SW480 (cell line): ENCODE results near the gene SPPL3.

Source experiments
- DNase-seq: peaks from one replicate; pipeline ENCODE4 v3.0.0-alpha.2; 2016; ENCODE audit warnings: low spot score

The SPPL3 gene

GRCh38 chr12:120775862-120776552 lies 128.2 kb downstream of the SPPL3 start:
- no peak for DNase-seq

DNA sequence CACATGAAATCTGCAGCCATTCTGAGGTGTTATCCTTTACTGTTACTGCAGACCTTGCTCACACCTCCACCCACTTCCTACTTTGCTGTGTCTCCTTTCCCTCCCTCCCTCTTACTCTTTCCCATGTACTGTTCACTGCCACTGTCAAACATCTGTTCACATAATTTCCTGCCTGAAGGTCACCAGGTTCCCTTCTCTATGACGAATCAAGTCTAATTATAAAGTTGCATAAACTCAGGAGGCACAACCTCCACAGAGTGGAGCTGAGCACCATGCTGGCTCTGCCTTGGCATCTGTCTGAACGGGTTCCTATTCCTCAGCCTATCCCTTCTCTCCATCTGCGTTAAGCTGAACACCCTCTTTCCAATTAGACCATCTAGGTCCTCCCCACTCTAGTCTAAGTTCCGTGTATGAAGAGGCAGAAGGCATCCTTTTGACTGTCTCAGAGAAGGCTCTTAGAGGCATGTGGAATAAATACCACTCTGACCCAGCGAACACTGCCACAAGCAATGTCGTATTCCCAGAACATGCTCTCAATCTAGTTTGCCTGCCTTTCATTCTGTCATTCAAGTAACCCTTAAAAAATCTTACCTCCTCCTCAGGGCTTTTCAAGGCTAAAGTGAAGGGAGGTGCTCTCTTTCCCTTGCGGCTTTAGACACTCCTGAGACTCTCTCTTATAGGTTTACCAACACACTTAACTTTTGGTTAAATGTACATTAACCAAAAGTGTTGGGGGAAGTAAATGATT lies 129.8 kb downstream of the SPPL3 start:
- DNase-seq, result no peak

DNA sequence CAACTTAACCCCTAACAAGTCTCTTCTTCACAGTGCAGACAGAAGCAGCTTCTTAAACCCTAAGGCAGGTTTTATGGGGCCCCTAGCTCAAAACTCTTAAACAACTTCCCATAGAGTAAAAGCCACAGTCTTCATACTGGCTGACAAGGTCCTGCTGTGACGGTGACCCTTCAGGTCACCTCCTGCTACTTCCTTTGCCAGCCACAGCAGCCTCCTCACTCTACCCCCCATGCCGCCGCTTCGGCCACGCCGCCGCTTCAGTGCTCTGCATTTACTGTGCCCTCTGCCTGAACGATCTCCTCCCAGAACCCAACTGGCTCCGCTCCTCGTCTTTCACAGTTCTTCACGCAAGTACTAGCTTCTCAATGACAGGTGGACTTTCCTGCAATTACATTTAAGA lies 133.1 kb downstream of the SPPL3 start:
- no peak for DNase-seq

GRCh38 chr12:120767071-120768024 lies 136.8 kb downstream of the SPPL3 start:
- no peak for DNase-seq

DNA sequence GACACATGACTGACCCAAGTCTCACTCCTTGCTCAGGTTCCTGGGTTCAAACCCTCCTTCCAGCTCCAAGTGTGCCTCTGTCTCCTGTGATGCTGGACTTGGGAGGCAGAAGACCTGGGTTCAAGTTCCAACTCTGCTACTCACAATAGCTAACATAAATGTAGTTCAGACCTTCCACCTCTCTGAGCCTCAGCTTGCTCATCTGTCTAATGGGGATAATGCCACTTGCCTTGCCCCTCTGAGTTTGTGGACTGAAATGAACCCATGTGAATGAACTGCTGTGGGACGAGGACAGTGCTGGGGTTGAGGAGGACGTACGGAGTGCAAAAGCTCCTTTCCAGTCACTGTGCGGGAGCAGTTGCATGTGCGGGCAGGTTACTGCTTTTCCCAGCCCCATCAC lies 137.6 kb downstream of the SPPL3 start:
- DNase-seq, result no peak

GRCh38 chr12:120764816-120765215 lies 139.3 kb downstream of the SPPL3 start:
- no peak for DNase-seq

DNA sequence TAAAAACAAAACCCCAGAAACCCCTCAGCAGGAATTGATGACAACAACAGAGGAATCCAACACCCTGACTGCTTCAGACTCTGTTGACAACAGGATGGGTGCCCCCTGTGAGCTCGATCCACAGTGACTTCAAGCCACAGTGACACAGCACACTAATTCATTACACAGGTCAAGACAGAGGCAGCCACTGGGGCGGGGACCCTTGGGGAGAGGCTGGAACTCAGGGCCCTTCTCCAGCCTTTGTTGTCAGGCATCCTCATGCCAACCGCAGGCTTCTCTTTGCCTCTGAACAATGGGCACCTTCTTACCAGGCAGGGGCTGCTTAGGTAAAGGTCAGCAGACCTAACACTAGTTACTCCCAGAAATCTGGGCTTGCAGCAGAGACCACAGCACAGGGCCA lies 140.9 kb downstream of the SPPL3 start:
- no peak for DNase-seq

- DNase-seq, result no peak
These were observed 142.1 kb downstream of the SPPL3 start for GRCh38 chr12:120762086-120762485.

GRCh38 chr12:120761519-120761934 lies 142.6 kb downstream of the SPPL3 start:
- DNase-seq, result no peak

DNA sequence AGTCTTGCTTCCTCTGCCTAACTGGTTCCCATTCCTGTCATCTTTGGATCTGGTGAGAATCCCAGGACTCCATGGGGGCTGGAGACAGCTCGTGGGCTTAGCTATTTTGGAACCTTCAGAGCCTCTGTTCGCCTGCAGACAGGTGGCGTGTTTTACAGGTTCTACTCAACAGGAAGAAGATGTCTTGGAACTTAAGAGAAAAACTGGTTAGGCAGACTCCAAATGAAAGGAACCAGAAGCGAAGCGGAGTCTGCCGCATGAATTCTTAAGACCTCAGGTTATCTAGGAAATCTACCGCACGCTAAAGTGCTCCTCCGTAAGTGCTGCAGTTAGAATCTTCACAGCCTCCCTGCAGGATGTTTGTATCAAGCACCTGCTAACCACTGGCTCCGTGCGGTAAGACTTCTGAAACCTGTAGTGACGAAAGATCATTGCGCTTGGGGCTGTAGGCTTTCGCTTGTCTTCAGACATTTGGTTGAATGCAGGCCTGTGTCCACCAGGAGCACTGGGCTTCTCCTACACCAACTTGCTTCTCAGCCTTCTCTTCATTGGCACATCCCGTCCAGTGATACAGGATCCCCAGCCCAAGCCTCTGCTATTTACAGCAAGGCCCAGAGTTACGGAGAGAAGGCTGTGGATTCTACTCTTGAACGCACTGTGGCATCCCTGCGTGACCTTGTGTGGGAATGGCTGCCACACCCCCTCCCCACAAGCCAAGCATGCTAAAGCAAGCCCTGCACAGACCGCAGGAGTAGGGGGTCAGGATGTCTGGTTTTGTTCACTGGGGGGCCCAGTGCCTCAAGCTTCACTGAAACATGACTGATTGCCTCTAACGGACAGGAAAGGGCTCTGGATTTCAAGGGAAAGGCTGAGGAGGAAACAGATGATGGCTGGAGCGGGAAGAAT lies 143.6 kb downstream of the SPPL3 start:
- no peak for DNase-seq

- DNase-seq, result no peak
These were observed 144.4 kb downstream of the SPPL3 start for GRCh38 chr12:120759591-120760348.

DNA sequence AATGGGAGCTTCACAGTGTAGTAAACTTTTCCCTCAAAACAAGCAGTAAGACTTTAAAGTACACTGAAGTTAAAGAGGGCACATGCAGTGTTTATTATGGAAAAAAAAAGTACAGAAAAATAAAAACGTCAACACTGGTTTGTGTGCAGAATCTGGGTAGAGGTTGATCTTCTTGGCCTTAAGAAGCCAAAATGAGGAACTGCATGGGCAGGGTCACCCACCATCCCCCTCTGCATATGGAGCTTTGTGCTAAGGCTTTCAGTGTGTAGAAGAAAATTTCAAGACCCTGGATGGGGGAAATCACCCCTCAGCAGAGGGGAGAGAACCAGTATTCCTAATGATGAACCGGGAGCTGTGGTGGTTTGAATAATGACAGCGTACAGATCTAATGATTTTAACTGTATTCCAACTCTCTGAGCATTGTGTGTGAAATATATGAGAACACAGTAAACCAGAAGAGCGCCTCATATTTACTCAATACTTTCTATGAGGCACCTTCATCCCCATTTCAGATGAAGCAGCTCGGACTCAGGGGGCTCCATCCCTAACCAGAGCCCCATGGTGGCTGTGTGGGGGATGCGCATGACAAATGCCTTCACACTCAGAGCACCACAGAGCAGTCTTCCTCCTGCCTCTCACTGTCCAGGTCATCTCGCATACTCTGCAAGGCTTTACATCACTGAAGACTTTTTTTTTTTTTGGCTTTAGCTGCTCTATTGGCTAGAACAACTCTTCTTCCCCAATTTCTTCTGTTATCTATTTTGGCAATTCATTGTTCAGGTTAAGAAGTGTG lies 145.2 kb downstream of the SPPL3 start:
- no peak for DNase-seq

DNA sequence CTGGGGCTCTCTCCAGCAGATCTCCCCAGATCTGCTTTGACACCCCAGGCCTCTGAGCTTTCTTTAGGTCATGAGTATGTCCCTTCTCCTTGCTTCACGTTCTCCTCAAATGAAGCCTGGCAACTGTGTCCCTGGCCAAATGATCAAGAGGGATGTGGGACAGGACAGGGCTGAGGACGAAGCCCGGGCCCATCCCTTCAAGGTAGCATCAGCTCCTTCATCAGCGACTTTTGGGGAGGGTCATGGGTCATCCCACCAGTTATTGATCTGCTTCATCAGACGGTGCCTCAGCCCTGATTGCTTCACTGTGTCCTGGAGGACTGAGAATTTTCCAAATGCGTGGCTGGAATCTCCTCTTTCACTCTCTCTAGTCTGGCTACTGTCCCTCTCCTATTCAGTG lies 146.2 kb downstream of the SPPL3 start:
- DNase-seq, result no peak

GRCh38 chr12:120757226-120757742 lies 146.9 kb downstream of the SPPL3 start:
- no peak for DNase-seq

GRCh38 chr12:120755269-120755668 lies 148.9 kb downstream of the SPPL3 start:
- DNase-seq, result no peak

- DNase-seq, result no peak
These were observed 149.4 kb downstream of the SPPL3 start for GRCh38 chr12:120754792-120755191.

DNA sequence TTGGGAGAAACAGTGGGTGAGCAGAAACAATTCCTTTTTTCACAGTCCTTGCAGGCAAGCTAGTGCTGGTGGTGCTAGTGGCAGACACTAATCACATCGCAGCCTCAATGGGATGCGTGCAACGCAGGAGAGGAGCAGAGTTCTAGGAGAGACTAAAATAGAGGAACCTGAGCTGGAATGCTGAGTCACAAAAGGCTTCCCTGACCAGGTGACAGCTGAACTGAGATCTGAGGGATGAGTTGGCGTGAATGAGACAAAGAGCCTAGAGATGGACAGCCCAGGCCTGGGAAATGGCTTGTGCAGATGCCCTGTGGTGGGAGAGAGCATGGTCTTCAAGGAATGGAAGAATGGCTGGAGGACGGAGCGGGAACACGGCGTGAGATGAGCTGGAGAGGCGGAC lies 152.8 kb downstream of the SPPL3 start:
- peak; percentile 11 for DNase-seq

DNA sequence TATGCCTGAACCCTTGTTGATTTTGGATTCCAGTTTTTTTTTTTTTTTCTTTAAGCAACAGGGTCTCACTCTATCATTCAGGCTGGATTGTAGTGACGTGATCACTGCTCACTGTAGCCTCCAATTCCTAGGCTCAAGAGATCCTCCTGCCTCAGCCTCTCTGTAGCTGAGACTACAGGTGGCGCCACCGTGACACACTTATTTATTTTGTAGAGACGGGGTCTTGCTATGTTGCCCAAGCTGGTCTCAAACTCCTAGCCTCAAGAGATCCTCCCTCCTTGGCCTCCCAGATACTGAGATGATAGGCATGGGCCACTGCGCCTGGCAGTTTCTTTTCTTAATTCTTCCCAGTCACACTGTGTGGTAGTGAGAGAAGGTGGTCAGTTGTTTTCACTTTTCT lies 153.4 kb downstream of the SPPL3 start:
- no peak for DNase-seq

- DNase-seq, result no peak
These were observed 154.9 kb downstream of the SPPL3 start for GRCh38 chr12:120749256-120749655.

- DNase-seq, result no peak
These were observed 155.9 kb downstream of the SPPL3 start for GRCh38 chr12:120748242-120748641.
